Measurements from ENCODE around the gene LILRA6. TPM values are rescaled to one million over a fixed set of nuclear protein-coding genes. Genes with fewer than 3 reads are reported as not detected.
"Not testable (repeated sequence)": the region's sequence is repeated elsewhere in the genome, so short reads cannot be mapped to it uniquely, and the experiment has no call there.

LILRA6 gene
- total RNA-seq, 1 experiment from 2014 or later: not detected

DNA sequence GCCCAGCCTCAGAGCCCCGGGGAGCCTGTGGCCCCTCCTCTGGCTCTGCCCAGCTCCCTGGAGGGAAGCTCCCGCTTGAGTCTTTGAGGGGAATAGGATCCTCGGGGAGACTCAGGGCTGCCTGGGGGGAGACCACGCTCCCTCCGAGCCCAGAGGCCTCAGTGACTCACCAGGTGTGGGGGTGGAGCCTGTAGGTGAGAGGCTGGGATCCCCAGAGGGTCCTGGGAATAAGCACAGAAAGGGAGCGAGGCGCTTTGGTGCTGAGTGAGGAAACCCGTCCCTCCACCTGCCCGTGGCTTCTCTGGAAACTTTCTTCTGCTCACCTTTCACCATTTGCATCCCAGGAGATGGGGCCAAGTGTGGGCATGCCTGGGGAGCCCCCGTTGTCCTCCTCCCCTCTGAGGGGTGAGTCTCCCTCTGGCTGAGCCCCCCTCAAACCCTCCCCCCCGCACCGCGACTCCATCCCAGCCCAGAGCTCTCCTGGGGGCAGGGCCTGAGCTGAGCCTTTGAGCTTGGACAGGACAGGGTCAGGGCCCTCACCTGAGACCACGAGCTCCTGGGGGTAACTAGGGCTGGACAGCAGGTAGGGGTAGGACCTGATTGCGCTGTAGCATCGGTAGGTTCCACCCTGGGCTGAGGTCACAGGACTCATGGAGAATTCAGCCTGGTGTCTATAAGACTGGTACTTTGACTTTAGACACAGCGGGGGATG is 11.8 kb upstream of the LILRA6 start:
- no peak overlapping the region for H3K27ac ChIP-seq
- H3K36me3 ChIP-seq: no peaks in the 10 kb centered on the region
- no peak overlapping the region for H3K4me3 ChIP-seq
- peaks cover 62% of the 10 kb centered on the region for H3K27me3 ChIP-seq (replicated peaks)
- no peaks in the 10 kb centered on the region for H3K9me3 ChIP-seq (replicated peaks)
- H3K4me1 ChIP-seq (replicated peaks): no peaks in the 10 kb centered on the region
- DNase-seq (ENCODE audit: low read depth in 1 of 2, low spot score in 2 of 2): peak in 1 of 2 experiments; percentile 38

DNA sequence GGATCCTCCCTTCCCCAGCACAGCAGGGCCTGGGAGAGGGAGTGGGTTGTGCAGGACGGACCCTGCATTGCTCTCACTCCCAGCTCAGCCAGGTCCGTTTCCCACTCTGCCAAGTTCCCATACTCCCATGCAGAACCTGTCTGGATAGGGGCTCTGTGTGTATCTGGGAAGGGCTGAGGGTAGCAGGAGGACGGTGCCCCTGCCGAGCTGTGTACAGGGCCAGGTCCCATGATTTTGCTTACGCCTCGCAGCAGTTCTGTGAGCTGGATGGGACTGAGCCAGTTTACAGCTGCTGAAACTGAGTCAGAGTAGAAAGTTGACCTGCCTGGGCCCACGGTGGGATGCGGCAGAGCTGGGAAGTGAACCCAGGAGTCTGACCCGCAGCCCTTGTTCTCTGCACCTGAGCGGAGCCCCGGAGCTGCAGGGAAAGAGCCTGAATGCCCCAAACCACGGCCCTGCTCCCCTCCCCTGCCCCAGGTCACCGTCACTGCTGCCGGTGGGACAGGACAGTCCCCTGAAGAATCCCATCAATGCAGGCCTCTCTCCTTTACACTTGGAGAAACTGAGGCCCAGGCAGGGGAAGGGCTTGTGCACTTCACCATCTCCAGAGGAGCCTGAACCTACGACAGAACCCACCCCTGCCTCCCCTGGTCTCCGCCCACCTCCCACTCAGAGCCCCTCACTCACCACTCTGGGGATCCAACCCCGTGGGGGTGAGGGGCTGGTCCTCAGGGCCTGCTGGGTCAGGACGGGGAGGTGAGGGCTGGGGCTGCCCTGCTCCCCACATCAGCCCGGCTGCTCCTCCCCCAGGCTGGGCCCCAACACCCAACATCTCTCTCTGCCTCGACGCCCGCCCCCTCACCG is 11.0 kb upstream of the LILRA6 start:
- no peak overlapping the region for H3K4me3 ChIP-seq
- DNase-seq (ENCODE audit: low read depth in 1 of 2, low spot score in 2 of 2): peak in 1 of 2 experiments; percentile 33
- no peaks in the 10 kb centered on the region for H3K9me3 ChIP-seq (replicated peaks)
- H3K4me1 ChIP-seq (replicated peaks): no peaks in the 10 kb centered on the region
- H3K36me3 ChIP-seq: no peaks in the 10 kb centered on the region
- peaks cover 62% of the 10 kb centered on the region for H3K27me3 ChIP-seq (replicated peaks)
- H3K27ac ChIP-seq: no peak overlapping the region

DNA sequence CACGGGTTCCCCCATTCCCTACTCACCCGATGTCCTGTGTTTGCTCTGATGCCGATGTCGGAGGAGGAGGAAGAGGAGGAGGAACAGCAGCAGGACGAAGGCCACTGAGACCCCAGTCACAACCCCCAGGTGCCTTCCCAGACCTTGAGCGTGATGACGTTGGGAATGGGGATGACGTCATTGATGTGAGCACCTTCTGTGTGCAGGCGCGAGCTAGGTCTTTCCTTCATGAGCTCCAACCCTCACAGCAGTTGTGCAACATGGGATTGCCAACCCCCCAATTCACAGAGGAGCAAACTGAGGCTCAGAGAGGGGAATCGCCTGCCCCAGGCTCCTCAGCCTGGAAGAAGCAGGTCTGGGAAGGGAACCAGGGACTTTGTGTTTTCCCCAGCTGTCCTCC is 10.3 kb upstream of the LILRA6 start:
- H3K27me3 ChIP-seq (replicated peaks): peaks cover 66% of the 10 kb centered on the region
- H3K27ac ChIP-seq: no peak overlapping the region
- H3K36me3 ChIP-seq: no peaks in the 10 kb centered on the region
- no peaks in the 10 kb centered on the region for H3K4me1 ChIP-seq (replicated peaks)
- DNase-seq (ENCODE audit: low read depth in 1 of 2, low spot score in 2 of 2): peak in 1 of 2 experiments; percentile 30
- no peaks in the 10 kb centered on the region for H3K9me3 ChIP-seq (replicated peaks)
- no peak overlapping the region for H3K4me3 ChIP-seq

DNA sequence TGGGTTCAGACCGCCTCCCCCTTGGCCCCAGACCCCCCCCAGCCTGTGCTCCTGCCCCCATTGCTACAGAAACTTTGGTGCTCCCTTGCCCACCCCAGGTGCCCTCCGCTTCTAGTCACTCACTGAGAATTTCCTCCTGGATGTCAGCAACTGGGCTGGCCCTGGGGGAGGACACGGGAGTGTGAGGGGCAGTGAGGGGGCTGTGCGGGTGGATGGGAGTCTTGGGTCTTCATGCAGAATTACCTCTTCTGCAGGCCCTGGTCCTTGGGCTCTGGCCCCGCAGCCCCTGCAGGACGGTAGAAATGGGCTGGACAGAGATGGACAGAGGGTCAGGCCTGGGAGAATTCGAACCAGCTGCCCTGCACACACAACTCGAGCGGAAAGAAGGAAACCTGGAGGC is 9.7 kb upstream of the LILRA6 start:
- Histone ChIP-seq H3K9me3 (replicated peaks) (no peaks in the 10 kb centered on the region), H3K36me3 (no peaks in the 10 kb centered on the region), H3K4me3 (no peak overlapping the region), H3K4me1 (replicated peaks) (no peaks in the 10 kb centered on the region), H3K27me3 (replicated peaks) (peaks cover 63% of the 10 kb centered on the region), H3K27ac (no peak overlapping the region)
- DNase-seq (ENCODE audit: low read depth in 1 of 2, low spot score in 2 of 2): peak in 1 of 2 experiments; percentile 38

DNA sequence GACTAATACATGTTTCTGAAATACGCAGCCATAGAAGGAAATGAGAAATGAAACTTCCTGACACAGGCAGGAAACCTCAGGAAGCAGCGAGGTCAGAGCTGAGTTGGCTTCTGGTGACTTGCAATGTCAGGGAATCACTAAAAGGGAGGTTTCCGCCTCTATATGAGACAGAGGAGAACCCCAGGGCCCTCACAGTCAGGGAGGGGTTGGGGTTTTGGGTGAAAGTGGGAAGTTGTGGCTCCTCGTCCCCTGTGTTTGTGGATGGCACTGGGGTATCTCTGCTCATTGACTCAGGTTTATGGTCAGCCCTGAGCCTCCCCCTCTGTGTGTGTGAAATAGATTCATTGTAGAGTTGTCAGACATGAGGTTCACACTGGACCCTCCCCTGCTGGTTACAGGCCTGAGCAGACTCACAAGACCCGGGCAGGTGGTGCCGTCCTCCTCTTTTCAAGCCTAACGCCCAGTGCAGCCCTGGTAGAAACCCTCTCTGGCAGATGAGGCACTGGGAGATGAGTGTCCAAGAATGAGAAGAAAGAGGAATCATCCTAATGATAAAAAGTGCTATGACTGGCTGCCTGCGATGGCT is 5.5 kb upstream of the LILRA6 start:
- no peak overlapping the region for H3K4me3 ChIP-seq
- H3K27ac ChIP-seq: no peak overlapping the region
- H3K9me3 ChIP-seq (replicated peaks): no peaks in the 10 kb centered on the region
- H3K27me3 ChIP-seq (replicated peaks): peaks cover 34% of the 10 kb centered on the region
- no peaks in the 10 kb centered on the region for H3K4me1 ChIP-seq (replicated peaks)
- DNase-seq (ENCODE audit: low read depth in 1 of 2, low spot score in 2 of 2): peak in 1 of 2 experiments; percentile 23
- no peaks in the 10 kb centered on the region for H3K36me3 ChIP-seq

DNA sequence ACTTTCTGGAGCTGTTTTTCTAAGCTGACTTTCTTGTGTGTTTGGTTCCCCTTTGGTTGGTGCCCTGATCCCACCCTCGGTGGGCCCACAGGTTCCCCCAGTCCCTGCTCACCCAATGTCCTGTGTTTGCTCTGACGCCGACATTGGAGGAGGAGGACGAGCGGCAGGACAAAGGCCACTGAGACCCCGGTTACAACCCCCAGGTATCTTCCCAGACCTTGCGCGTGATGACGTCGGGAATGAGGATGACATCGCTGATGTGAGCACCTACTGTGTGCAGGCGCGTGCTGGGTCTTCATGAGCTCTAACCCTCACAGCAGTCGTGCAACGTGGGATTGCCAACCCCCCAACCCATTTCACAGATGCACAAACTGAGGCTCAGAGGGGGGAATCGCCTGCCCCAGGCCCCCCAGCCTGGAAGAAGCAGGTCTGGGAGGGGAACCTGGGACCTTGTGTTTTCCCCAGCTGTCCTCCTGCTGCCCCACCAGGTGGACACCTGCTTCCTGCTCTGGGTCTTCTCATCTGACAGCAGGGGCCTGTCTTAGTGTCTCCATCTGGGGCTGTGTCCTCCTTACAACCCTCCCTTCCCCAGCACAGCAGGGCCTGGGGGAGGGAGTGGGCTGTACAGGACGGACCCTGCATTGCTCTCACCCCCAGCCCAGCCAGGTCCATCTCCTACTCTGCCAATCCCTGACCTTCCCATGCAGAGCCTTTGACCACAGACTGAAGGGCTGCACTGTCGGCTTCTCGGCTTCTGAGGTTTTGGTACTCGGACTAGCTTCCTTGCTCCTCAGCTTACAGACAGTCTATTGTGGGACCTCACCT is 4.7 kb upstream of the LILRA6 start:
- peaks cover 27% of the 10 kb centered on the region for H3K27me3 ChIP-seq (replicated peaks)
- H3K27ac ChIP-seq: no peak overlapping the region
- no peaks in the 10 kb centered on the region for H3K4me1 ChIP-seq (replicated peaks)
- H3K36me3 ChIP-seq: no peaks in the 10 kb centered on the region
- no peaks in the 10 kb centered on the region for H3K9me3 ChIP-seq (replicated peaks)
- DNase-seq (ENCODE audit: low read depth in 1 of 2, low spot score in 2 of 2): peak in 1 of 2 experiments; percentile 29
- H3K4me3 ChIP-seq: no peak overlapping the region

DNA sequence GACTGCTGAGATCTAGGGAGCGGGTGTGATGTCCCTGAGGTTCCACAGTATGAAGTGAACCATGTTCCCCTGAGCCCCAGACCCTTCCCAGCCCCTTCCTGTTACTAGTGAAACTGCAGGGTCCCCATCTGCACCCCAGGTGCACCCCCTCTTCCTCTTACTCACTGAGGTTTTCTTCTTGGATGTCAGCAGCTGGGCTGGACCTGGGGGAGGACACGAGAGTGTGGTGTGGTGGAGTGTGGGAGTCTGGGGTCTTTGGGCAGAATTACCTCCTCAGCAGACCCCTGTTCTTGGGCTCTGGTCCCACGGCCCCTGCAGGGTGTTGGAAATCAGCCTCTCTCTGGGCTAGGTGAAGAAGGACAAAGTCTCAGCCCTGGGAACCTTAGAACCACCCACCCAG is 3.3 kb upstream of the LILRA6 start:
- Histone ChIP-seq H3K27ac (no peak overlapping the region), H3K4me1 (replicated peaks) (no peaks in the 10 kb centered on the region), H3K4me3 (no peak overlapping the region), H3K36me3 (no peaks in the 10 kb centered on the region), H3K9me3 (replicated peaks) (no peaks in the 10 kb centered on the region), H3K27me3 (replicated peaks) (peaks cover 24% of the 10 kb centered on the region)
- peak in 1 of 2 experiments; percentile 33 for DNase-seq (ENCODE audit: low read depth in 1 of 2, low spot score in 2 of 2)

DNA sequence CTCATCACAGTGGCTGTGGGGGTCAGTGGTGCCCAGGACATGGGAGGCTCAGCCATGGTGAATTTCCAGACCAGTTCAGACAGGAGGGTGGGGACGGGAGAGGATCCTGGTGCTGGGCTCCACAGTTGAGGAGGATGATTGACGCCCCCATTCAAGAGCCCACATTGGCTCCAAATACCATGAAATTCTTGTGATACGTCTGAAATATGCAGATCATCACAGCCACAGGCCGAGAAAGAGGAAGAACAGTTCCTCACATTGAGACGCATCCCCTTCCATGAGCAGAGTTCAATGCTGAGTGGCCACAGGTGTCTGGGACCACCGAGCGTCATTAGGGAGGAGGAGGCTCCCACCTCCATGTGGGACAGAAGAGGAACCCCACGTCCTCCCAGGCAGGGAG is 1.2 kb upstream of the LILRA6 start:
- not testable (repeated sequence) for H3K4me3 ChIP-seq; DNase-seq (ENCODE audit: low read depth in 1 of 2, low spot score in 2 of 2); H3K4me1 ChIP-seq (replicated peaks); H3K36me3 ChIP-seq; H3K27ac ChIP-seq; H3K9me3 ChIP-seq (replicated peaks); H3K27me3 ChIP-seq (replicated peaks)

DNA sequence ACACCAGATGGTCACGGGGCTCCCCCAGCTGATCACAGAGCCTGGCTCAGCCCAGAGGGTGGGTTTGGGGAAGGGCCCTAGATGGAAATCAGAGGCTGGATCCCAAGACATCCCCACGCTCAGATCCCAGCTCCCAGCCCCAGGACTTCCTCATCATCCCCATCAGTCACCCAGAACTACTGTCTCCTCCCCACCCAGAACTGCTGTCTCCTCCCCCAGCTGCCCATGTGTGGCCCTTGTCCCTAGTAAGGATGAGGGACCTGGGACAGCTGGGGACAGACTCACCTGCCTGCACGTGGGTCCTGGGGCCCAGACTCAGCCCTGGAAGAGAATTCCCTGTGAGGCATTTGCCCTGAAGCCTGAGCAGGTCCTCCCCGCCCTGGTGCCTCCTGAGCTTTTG is 356 bp downstream of the LILRA6 start:
- H3K36me3 ChIP-seq; H3K4me1 ChIP-seq (replicated peaks); H3K9me3 ChIP-seq (replicated peaks); H3K27me3 ChIP-seq (replicated peaks); H3K27ac ChIP-seq; H3K4me3 ChIP-seq; DNase-seq (ENCODE audit: low read depth in 1 of 2, low spot score in 2 of 2): not testable (repeated sequence)

DNA sequence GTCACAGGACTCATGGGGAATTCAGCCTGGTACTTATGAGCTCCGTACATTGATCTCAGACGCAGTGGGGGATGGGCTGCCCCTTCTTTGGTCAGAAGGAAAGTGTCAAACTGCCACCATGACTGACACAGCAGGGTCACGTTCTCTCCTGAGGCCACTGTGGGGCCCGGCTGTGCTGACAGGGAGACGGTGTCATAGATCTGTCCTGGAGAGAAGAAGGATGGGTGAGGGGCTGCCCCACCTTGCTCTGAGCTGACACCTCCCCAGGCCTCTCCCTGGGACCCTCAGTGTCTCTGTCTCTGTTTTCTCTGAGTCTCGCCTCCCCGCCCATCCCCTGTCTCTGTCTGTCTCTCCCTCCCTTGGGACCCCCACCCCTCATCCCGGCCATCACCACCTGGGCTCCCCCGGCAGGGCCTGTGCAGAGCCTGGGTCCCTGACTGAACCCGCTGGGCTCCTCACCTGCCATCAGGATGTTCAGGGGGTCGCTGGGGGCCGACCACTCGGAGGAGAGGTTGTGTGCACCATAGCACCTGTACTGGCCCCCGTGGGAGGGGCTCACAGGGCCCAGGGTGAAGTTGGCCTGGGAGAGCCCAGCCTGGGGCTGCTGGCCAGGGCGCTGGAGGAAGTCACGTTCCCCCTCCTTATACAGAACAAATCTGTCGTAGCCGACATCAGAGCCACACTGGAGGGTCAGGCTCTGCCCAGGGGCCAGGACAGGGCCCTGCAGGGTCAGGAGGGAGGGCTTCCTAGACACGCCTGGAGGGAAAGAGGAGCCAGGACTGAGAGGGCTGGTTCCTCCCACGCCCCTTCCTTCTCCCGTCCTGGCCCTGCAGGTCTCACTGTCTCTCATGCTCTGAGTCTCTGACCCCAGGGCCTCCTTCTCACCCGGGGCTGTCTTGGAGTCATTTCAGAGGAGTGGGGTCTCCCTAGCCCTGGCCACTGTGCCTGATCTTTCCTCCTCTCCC is 1.9 kb downstream of the LILRA6 start:
- not testable (repeated sequence) for H3K4me3 ChIP-seq; H3K9me3 ChIP-seq (replicated peaks); H3K27me3 ChIP-seq (replicated peaks); H3K27ac ChIP-seq; H3K36me3 ChIP-seq; H3K4me1 ChIP-seq (replicated peaks)
- DNase-seq (ENCODE audit: low read depth in 1 of 2, low spot score in 2 of 2): peak in 1 of 2 experiments; percentile 32

DNA sequence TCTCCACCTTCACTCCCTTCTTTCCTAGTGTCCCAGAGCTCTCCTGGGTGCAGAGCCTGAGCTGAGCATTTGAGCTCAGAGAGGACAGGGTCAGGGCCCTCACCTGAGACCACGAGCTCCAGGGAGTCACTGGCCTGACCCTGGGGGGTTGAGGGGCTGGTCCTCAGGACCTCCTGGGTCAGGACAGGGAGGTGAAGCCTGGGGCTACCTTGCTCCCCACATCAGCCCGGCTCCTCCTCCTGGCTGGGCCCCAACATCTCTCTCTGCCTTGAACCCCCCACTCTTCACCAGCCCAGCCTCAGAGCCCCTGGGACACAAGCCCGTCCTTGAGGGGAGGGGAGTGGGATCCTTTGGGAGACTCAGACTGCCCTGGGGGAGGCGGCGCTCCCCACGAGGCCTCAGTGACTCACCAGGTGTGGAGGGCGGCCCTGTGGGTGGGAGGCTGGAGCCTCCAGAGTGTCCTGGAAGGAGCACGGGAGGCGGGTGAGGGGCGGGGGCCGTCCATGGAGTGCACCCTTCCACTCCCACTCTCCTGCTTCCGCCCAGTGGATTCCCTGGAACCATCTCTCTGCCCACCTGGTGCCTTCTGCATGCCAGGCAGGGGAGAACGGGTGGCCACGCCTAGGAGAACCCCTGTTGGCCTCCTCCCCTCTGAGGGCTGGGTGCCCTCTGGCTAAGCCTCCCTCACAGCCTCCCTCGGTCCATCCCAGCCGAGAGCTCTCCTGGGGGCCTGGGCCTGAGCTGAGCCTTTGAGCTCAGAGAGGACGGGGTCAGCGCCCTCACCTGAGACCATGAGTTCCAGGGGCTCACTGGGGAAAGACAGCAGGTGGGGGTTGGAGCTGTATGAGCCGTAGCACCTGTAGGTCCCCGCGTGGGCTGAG is 2.9 kb downstream of the LILRA6 start:
- not testable (repeated sequence) for H3K36me3 ChIP-seq; H3K27me3 ChIP-seq (replicated peaks); H3K4me3 ChIP-seq; H3K9me3 ChIP-seq (replicated peaks); H3K4me1 ChIP-seq (replicated peaks); H3K27ac ChIP-seq
- DNase-seq (ENCODE audit: low read depth in 1 of 2, low spot score in 2 of 2): peak in 1 of 2 experiments; percentile 35

DNA sequence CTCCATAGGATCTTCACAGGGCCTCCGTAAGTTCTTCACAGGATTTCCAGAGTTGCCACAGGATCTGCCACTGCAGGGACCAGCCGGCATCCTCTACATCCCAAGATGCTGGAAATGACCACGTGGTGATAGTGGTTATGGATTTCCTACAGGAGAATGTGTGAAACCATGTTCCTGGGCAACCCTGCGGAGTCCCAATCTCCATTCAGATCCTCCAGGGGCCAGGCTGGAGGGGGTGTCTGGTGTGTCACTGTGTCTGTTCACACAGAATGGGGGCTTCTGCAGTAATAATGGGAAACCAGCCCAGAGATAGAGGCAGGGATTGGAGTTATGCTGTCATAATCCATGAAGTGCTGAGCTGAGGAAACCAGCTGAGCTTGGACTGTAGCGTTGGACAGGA is 8.6 kb downstream of the LILRA6 start:
- no peaks in the 10 kb centered on the region for H3K4me1 ChIP-seq (replicated peaks)
- no peaks in the 10 kb centered on the region for H3K9me3 ChIP-seq (replicated peaks)
- H3K27me3 ChIP-seq (replicated peaks): peaks cover 16% of the 10 kb centered on the region; the same call in 1 of the 2 replicates
- DNase-seq (ENCODE audit: low read depth in 1 of 2, low spot score in 2 of 2): peak in 1 of 2 experiments; percentile 20
- H3K4me3 ChIP-seq: no peak overlapping the region
- H3K36me3 ChIP-seq: no peaks in the 10 kb centered on the region
- H3K27ac ChIP-seq: no peak overlapping the region

All from SJSA1 (cell line).